Heart left ventricle (tissue), 13 donors: Measurements from ENCODE around the gene PGBD5.

Experiments
- CTCF ChIP-seq, 12 donors: fragments of 200-600 bp; sonication (generic) in 4 of 12; IDR thresholded peaks; one replicate each; pipeline versions ENCODE4 v1.5.0 to v1.8.0; 2018 to 2022; ENCODE audit warnings: antibody characterized with exemption in 12 of 12, mild to moderate bottlenecking in 5 of 12
- POLR2A ChIP-seq, 2 donors: fragments of 450-650 bp; IDR thresholded peaks; one replicate each; pipeline ENCODE4 v1.6.1; 2017; ENCODE audit warnings: antibody characterized with exemption in 2 of 2, mild to moderate bottlenecking in 2 of 2, moderate library complexity in 2 of 2
- donor health status: ischemic (EF 13 %, LVEDD 7.1; RV severe dilation, severe dysfunction).
- donor health status: DM: no; HTN: yes; CAD: no.
- donor health status: DM: no; HTN: no; CAD: no.
- donor health status: ischemic (EF 25% LVEDD 6.9; RV normal size, moderate dysfunction).
- donor health status: ischemic (EF 25% LVEDD 5.7; RV mildly dilated, moderate dysfunction).
- donor health status: ischemic (EF 35%, LVEDD 5.7; RV mildly dilated, moderate dysfunction).
- donor health status: nonischemic (EF 11% LVEDD 7.7; RV severe dilation, severe dysfunction).
- donor health status: DM: yes; HTN: yes; CAD: no.
- donor health status: PGD.
- donor health status: ischemic (EF 29% LVEDD 5.4; RV normal size, mild dysfunction).
- donor health status: nonischemic (EF 23%, LVEDD 6.1; RV moderate dilation, normal function).

- no peak for TF ChIP-seq CTCF (IDR thresholded peaks at IDR 0.05)
- TF ChIP-seq POLR2A (IDR thresholded peaks at IDR 0.05), result no peak
These were observed 113.5 kb downstream of the PGBD5 start for GRCh38 chr1:230312676-230313075.
